Activated T-helper 1 cell treated with anti-CD3 and anti-CD28 coated beads, Interleukin-2, amount 50 U/mL, for 16 hours (primary cell): Measurements from ENCODE around the gene CFAP100.

Source experiments
- DNase-seq, 2 donors: peaks; one replicate each; pipeline ENCODE4 v3.0.0-alpha.2; 2020; ENCODE audit warnings: low read depth in 1 of 2, low spot score in 1 of 2

The CFAP100 gene

GRCh38 chr3:126394179-126394976 lies at the start of gene CFAP100:
Gene CFAP100, plus strand, starts transcription at chr3:126394909. Its CDS starts 1,092 bp downstream, at chr3:126396001.
- no peak for DNase-seq

GRCh38 chr3:126345231-126345630 lies 49.5 kb upstream of the CFAP100 start:
- DNase-seq = no peak

- no peak for DNase-seq
Observed at GRCh38 chr3:126345641-126346460, 48.9 kb upstream of the CFAP100 start.

GRCh38 chr3:126346466-126346865 lies 48.2 kb upstream of the CFAP100 start:
- DNase-seq = no peak

GRCh38 chr3:126347543-126348161 lies 47.1 kb upstream of the CFAP100 start:
- no peak for DNase-seq

- no peak for DNase-seq
Observed at GRCh38 chr3:126348308-126348920, 46.3 kb upstream of the CFAP100 start.

GRCh38 chr3:126349071-126349470 lies 45.6 kb upstream of the CFAP100 start:
- no peak for DNase-seq

- no peak for DNase-seq
Observed at GRCh38 chr3:126349611-126350501, 44.9 kb upstream of the CFAP100 start.

GRCh38 chr3:126350502-126351085 lies 44.1 kb upstream of the CFAP100 start:
- DNase-seq = no peak

- no peak for DNase-seq
Observed at GRCh38 chr3:126351086-126351770, 43.5 kb upstream of the CFAP100 start.

GRCh38 chr3:126351771-126352475 lies 42.8 kb upstream of the CFAP100 start:
- no peak for DNase-seq

GRCh38 chr3:126352476-126353454 lies 41.9 kb upstream of the CFAP100 start:
- DNase-seq = no peak

- no peak for DNase-seq
Observed at GRCh38 chr3:126353694-126354321, 40.9 kb upstream of the CFAP100 start.

GRCh38 chr3:126354776-126355175 lies 39.9 kb upstream of the CFAP100 start:
- DNase-seq = no peak

- no peak for DNase-seq
Observed at GRCh38 chr3:126355251-126355650, 39.5 kb upstream of the CFAP100 start.

- DNase-seq = no peak
Observed at GRCh38 chr3:126355777-126356372, 38.8 kb upstream of the CFAP100 start.
